Panc1 (cell line): ENCODE data around the gene ZNF486.

Experiments used
- POLR2AphosphoS5 ChIP-seq: IDR thresholded peaks from 2 replicates; pipeline ENCODE4 v1.6.1; 2012; ENCODE audit warnings: mild to moderate bottlenecking, low read depth, low read length, moderate library complexity
- SIN3A ChIP-seq: IDR thresholded peaks from 2 replicates; pipeline ENCODE4 v1.6.1; 2012; ENCODE audit warnings: low read depth, mild to moderate bottlenecking, low read length, moderate library complexity, borderline replicate concordance; ENCODE audit not compliant: insufficient read depth
- TF ChIP-seq, protein P1 (sequence below): fragments of 450-650 bp; IDR thresholded peaks from 2 replicates; pipeline ENCODE4 v1.5.1; 2017; ENCODE audit warnings: mild to moderate bottlenecking
- TF ChIP-seq, protein P2 (sequence below), 2 experiments: IDR thresholded peaks; 2 replicates each; pipeline ENCODE4 v1.6.1; 2011 to 2012; ENCODE audit warnings: low read depth in 2 of 2, control low read depth in 1 of 2, low read length in 1 of 2, mild to moderate bottlenecking in 1 of 2, moderate library complexity in 1 of 2; ENCODE audit not compliant: insufficient read depth in 1 of 2

DNA sequence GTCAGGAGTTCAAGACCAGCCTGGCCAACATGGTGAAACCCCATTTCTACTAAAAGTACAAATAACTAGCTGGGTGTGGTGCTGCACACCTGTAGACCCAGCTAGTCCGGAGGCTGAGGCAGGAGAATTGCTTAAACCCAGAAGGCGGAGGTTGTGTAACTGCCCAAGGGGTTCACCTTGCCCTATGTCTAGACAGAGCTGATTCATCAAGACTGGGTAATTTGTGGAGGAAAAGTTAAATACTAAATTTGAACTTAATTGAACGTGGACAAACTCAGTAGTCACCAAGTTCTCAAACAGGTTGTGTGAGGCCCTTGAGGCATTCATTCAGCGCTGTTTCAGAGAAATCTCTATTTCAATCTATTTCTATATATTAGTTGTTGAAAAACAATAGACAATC is 13.7 kb upstream of the ZNF486 start:
- TF ChIP-seq, protein P1, sequence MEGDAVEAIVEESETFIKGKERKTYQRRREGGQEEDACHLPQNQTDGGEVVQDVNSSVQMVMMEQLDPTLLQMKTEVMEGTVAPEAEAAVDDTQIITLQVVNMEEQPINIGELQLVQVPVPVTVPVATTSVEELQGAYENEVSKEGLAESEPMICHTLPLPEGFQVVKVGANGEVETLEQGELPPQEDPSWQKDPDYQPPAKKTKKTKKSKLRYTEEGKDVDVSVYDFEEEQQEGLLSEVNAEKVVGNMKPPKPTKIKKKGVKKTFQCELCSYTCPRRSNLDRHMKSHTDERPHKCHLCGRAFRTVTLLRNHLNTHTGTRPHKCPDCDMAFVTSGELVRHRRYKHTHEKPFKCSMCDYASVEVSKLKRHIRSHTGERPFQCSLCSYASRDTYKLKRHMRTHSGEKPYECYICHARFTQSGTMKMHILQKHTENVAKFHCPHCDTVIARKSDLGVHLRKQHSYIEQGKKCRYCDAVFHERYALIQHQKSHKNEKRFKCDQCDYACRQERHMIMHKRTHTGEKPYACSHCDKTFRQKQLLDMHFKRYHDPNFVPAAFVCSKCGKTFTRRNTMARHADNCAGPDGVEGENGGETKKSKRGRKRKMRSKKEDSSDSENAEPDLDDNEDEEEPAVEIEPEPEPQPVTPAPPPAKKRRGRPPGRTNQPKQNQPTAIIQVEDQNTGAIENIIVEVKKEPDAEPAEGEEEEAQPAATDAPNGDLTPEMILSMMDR: no peak
- no peak for TF ChIP-seq POLR2AphosphoS5
- TF ChIP-seq, protein P2, sequence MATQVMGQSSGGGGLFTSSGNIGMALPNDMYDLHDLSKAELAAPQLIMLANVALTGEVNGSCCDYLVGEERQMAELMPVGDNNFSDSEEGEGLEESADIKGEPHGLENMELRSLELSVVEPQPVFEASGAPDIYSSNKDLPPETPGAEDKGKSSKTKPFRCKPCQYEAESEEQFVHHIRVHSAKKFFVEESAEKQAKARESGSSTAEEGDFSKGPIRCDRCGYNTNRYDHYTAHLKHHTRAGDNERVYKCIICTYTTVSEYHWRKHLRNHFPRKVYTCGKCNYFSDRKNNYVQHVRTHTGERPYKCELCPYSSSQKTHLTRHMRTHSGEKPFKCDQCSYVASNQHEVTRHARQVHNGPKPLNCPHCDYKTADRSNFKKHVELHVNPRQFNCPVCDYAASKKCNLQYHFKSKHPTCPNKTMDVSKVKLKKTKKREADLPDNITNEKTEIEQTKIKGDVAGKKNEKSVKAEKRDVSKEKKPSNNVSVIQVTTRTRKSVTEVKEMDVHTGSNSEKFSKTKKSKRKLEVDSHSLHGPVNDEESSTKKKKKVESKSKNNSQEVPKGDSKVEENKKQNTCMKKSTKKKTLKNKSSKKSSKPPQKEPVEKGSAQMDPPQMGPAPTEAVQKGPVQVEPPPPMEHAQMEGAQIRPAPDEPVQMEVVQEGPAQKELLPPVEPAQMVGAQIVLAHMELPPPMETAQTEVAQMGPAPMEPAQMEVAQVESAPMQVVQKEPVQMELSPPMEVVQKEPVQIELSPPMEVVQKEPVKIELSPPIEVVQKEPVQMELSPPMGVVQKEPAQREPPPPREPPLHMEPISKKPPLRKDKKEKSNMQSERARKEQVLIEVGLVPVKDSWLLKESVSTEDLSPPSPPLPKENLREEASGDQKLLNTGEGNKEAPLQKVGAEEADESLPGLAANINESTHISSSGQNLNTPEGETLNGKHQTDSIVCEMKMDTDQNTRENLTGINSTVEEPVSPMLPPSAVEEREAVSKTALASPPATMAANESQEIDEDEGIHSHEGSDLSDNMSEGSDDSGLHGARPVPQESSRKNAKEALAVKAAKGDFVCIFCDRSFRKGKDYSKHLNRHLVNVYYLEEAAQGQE (IDR thresholded peaks at IDR 0.05; ENCODE audit: insufficient read depth in 1 of 2, low read depth in 2 of 2, low read length in 1 of 2): no peak
- TF ChIP-seq SIN3A: no peak
